ENCODE measurements around the gene MYO16.

Gene MYO16

GRCh38 chr13:108632649-108633167, 3.3 kb downstream of the MYO16 start:
- Mint-ChIP-seq H3K27me3 (peaks cover 3% of the 10 kb centered on the region), H3K4me1 (ENCODE audit: low read depth) (no peaks in the 10 kb centered on the region), H3K36me3 (ENCODE audit: low read depth) (no peaks in the 10 kb centered on the region), H3K9me3 (no peaks in the 10 kb centered on the region), H3K4me3 (no peak overlapping the region), H3K27ac (no peak overlapping the region)

GRCh38 chr13:108638901-108639300, 9.5 kb downstream of the MYO16 start:
- Mint-ChIP-seq H3K27ac (no peak overlapping the region), H3K4me3 (no peak overlapping the region), H3K9me3 (peaks cover 4% of the 10 kb centered on the region), H3K27me3 (no peaks in the 10 kb centered on the region), H3K36me3 (ENCODE audit: low read depth) (no peaks in the 10 kb centered on the region), H3K4me1 (ENCODE audit: low read depth) (no peaks in the 10 kb centered on the region)

GRCh38 chr13:108643646-108644353, 14.4 kb downstream of the MYO16 start:
- no peak overlapping the region for H3K27ac Mint-ChIP-seq
- no peaks in the 10 kb centered on the region for H3K36me3 Mint-ChIP-seq (ENCODE audit: low read depth)
- H3K4me1 Mint-ChIP-seq (ENCODE audit: low read depth): no peaks in the 10 kb centered on the region
- H3K9me3 Mint-ChIP-seq: peaks cover 13% of the 10 kb centered on the region
- H3K4me3 Mint-ChIP-seq: no peak overlapping the region
- H3K27me3 Mint-ChIP-seq: no peaks in the 10 kb centered on the region

- no peak overlapping the region for H3K4me3 Mint-ChIP-seq
- H3K4me1 Mint-ChIP-seq (ENCODE audit: low read depth): no peaks in the 10 kb centered on the region
These were observed 16.0 kb downstream of the MYO16 start for GRCh38 chr13:108645376-108645775.

GRCh38 chr13:108650271-108650670, 20.9 kb downstream of the MYO16 start:
- Mint-ChIP-seq H3K4me3 (no peak overlapping the region), H3K36me3 (ENCODE audit: low read depth) (no peaks in the 10 kb centered on the region), H3K9me3 (peaks cover 7% of the 10 kb centered on the region), H3K27ac (no peak overlapping the region), H3K27me3 (no peaks in the 10 kb centered on the region), H3K4me1 (ENCODE audit: low read depth) (no peaks in the 10 kb centered on the region)

More at GRCh38 chr13:108645376-108645775, 16.0 kb downstream of the MYO16 start:
- Mint-ChIP-seq H3K27ac (no peak overlapping the region), H3K9me3 (peaks cover 13% of the 10 kb centered on the region), H3K36me3 (ENCODE audit: low read depth) (no peaks in the 10 kb centered on the region), H3K27me3 (no peaks in the 10 kb centered on the region)

GRCh38 chr13:108656742-108657141, 27.3 kb downstream of the MYO16 start:
- Mint-ChIP-seq H3K27ac (no peak overlapping the region), H3K36me3 (ENCODE audit: low read depth) (no peaks in the 10 kb centered on the region), H3K4me1 (ENCODE audit: low read depth) (no peaks in the 10 kb centered on the region), H3K9me3 (peaks cover 8% of the 10 kb centered on the region), H3K27me3 (no peaks in the 10 kb centered on the region), H3K4me3 (no peak overlapping the region)

- Mint-ChIP-seq H3K36me3 (ENCODE audit: low read depth) (no peaks in the 10 kb centered on the region), H3K27me3 (no peaks in the 10 kb centered on the region), H3K4me1 (ENCODE audit: low read depth) (no peaks in the 10 kb centered on the region), H3K4me3 (no peak overlapping the region), H3K27ac (no peak overlapping the region), H3K9me3 (peaks cover 12% of the 10 kb centered on the region)
These were observed 28.1 kb downstream of the MYO16 start for GRCh38 chr13:108657519-108657918.

- Mint-ChIP-seq H3K9me3 (peaks cover 9% of the 10 kb centered on the region), H3K27ac (no peak overlapping the region), H3K27me3 (no peaks in the 10 kb centered on the region), H3K4me3 (no peak overlapping the region), H3K36me3 (ENCODE audit: low read depth) (no peaks in the 10 kb centered on the region), H3K4me1 (ENCODE audit: low read depth) (no peaks in the 10 kb centered on the region)
These were observed 33.1 kb downstream of the MYO16 start for GRCh38 chr13:108662528-108662927.

- Mint-ChIP-seq H3K27me3 (no peaks in the 10 kb centered on the region), H3K27ac (no peak overlapping the region), H3K9me3 (peaks cover 9% of the 10 kb centered on the region), H3K36me3 (ENCODE audit: low read depth) (no peaks in the 10 kb centered on the region), H3K4me3 (no peak overlapping the region), H3K4me1 (ENCODE audit: low read depth) (no peaks in the 10 kb centered on the region)
These were observed 34.3 kb downstream of the MYO16 start for GRCh38 chr13:108663710-108664109.

- no peaks in the 10 kb centered on the region for H3K4me1 Mint-ChIP-seq (ENCODE audit: low read depth)
- H3K36me3 Mint-ChIP-seq (ENCODE audit: low read depth): no peaks in the 10 kb centered on the region
- no peak overlapping the region for H3K4me3 Mint-ChIP-seq
- no peak overlapping the region for H3K27ac Mint-ChIP-seq
- H3K9me3 Mint-ChIP-seq: peaks cover 7% of the 10 kb centered on the region
- no peaks in the 10 kb centered on the region for H3K27me3 Mint-ChIP-seq
These were observed 37.8 kb downstream of the MYO16 start for GRCh38 chr13:108667205-108667604.

- Mint-ChIP-seq H3K4me3 (no peak overlapping the region), H3K9me3 (peaks cover 7% of the 10 kb centered on the region), H3K36me3 (ENCODE audit: low read depth) (no peaks in the 10 kb centered on the region), H3K4me1 (ENCODE audit: low read depth) (no peaks in the 10 kb centered on the region), H3K27me3 (no peaks in the 10 kb centered on the region), H3K27ac (no peak overlapping the region)
These were observed 40.0 kb downstream of the MYO16 start for GRCh38 chr13:108669381-108669780.

GRCh38 chr13:108674346-108674745, 44.9 kb downstream of the MYO16 start:
- Mint-ChIP-seq H3K4me1 (ENCODE audit: low read depth) (no peaks in the 10 kb centered on the region), H3K36me3 (ENCODE audit: low read depth) (no peaks in the 10 kb centered on the region), H3K9me3 (peaks cover under 1% of the 10 kb centered on the region), H3K4me3 (no peak overlapping the region), H3K27ac (no peak overlapping the region), H3K27me3 (no peaks in the 10 kb centered on the region)

- Mint-ChIP-seq H3K4me1 (ENCODE audit: low read depth) (no peaks in the 10 kb centered on the region), H3K27ac (no peak overlapping the region), H3K4me3 (no peak overlapping the region), H3K36me3 (ENCODE audit: low read depth) (no peaks in the 10 kb centered on the region), H3K9me3 (no peaks in the 10 kb centered on the region), H3K27me3 (no peaks in the 10 kb centered on the region)
These were observed 45.4 kb downstream of the MYO16 start for GRCh38 chr13:108674771-108675170.

GRCh38 chr13:108676620-108677019, 47.2 kb downstream of the MYO16 start:
- H3K27ac Mint-ChIP-seq: no peak overlapping the region
- no peak overlapping the region for H3K4me3 Mint-ChIP-seq
- no peaks in the 10 kb centered on the region for H3K9me3 Mint-ChIP-seq
- no peaks in the 10 kb centered on the region for H3K4me1 Mint-ChIP-seq (ENCODE audit: low read depth)
- no peaks in the 10 kb centered on the region for H3K36me3 Mint-ChIP-seq (ENCODE audit: low read depth)
- H3K27me3 Mint-ChIP-seq: no peaks in the 10 kb centered on the region

GRCh38 chr13:108677806-108678205, 48.4 kb downstream of the MYO16 start:
- H3K9me3 Mint-ChIP-seq: no peaks in the 10 kb centered on the region
- no peak overlapping the region for H3K4me3 Mint-ChIP-seq
- H3K36me3 Mint-ChIP-seq (ENCODE audit: low read depth): no peaks in the 10 kb centered on the region
- no peak overlapping the region for H3K27ac Mint-ChIP-seq
- peaks cover 3% of the 10 kb centered on the region for H3K27me3 Mint-ChIP-seq
- no peaks in the 10 kb centered on the region for H3K4me1 Mint-ChIP-seq (ENCODE audit: low read depth)

GRCh38 chr13:108680011-108680410, 50.6 kb downstream of the MYO16 start:
- Mint-ChIP-seq H3K4me3 (no peak overlapping the region), H3K9me3 (no peaks in the 10 kb centered on the region), H3K27ac (no peak overlapping the region), H3K27me3 (peaks cover 6% of the 10 kb centered on the region), H3K4me1 (ENCODE audit: low read depth) (no peaks in the 10 kb centered on the region), H3K36me3 (ENCODE audit: low read depth) (no peaks in the 10 kb centered on the region)

All from stimulated activated naive CD8-positive, alpha-beta T cell treated with anti-CD3 and anti-CD28 coated beads, Interleukin-15, Interleukin-2, amounts not matched to agents 100 ng/mL and 50 ng/mL, for 24 hours (primary cell).